Esophagus (tissue), 2 donors: ENCODE data around the gene ADPRS. TPM values are rescaled to one million over a fixed set of nuclear protein-coding genes. Genes with fewer than 3 reads are reported as not detected.

Experiments
- H3K27ac ChIP-seq, 2 donors: one replicate each; pipeline ENCODE4 v1.5.1; 2013; ENCODE audit warnings: low read depth in 2 of 2, mild to moderate bottlenecking in 2 of 2, inconsistent platforms in 1 of 2, low read length in 1 of 2, moderate library complexity in 1 of 2
- H3K27me3 ChIP-seq, 2 donors: one replicate each; pipeline ENCODE4 v1.6.1; 2013; ENCODE audit warnings: low read length in 2 of 2, control low read depth in 1 of 2, mild to moderate bottlenecking in 1 of 2; ENCODE audit not compliant: insufficient read depth in 2 of 2, control insufficient read depth in 1 of 2
- H3K36me3 ChIP-seq, 2 donors: one replicate each; pipeline ENCODE4 v1.6.1; 2013; ENCODE audit warnings: low read length in 1 of 2; ENCODE audit not compliant: control insufficient read depth in 2 of 2, insufficient read depth in 2 of 2
- H3K4me1 ChIP-seq, 2 donors: one replicate each; pipeline ENCODE4 v1.6.1; 2013; ENCODE audit warnings: low read length in 1 of 2; ENCODE audit not compliant: control insufficient read depth in 2 of 2, insufficient read depth in 2 of 2
- H3K4me3 ChIP-seq, 2 donors: one replicate each; pipeline ENCODE4 v1.5.1; 2013; ENCODE audit warnings: low read length in 2 of 2, mild to moderate bottlenecking in 2 of 2, low read depth in 1 of 2, moderate library complexity in 1 of 2
- H3K9me3 ChIP-seq, 2 donors: one replicate each; pipeline ENCODE4 v1.6.1; 2013; ENCODE audit warnings: mild to moderate bottlenecking in 2 of 2, low read depth in 1 of 2, low read length in 1 of 2, moderate library complexity in 1 of 2; ENCODE audit not compliant: control insufficient read depth in 2 of 2, insufficient read depth in 1 of 2
- WGBS, 2 donors: extraction: QIAGEN DNeasy Blood & Tissue Kit; methylation state at CpG; one replicate each; pipeline ENCODE4 v1.1.7; 2013; 5-methylcytosine and 5-hydroxymethylcytosine counted together
- polyA plus RNA-seq, 2 donors: library from polyadenylated mRNA; stranded (reverse); fragments of 200-250 nt; gene quantifications; one replicate each; pipeline ENCODE4 v1.2.3, GENCODE V29; 2013
- donor health status: healthy with polysubstance abuse.
- donor health status: Bipolar disorder and iron deficiency.

Gene ADPRS, protein sequence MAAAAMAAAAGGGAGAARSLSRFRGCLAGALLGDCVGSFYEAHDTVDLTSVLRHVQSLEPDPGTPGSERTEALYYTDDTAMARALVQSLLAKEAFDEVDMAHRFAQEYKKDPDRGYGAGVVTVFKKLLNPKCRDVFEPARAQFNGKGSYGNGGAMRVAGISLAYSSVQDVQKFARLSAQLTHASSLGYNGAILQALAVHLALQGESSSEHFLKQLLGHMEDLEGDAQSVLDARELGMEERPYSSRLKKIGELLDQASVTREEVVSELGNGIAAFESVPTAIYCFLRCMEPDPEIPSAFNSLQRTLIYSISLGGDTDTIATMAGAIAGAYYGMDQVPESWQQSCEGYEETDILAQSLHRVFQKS
- 10 to 100 TPM; 28.2 to 40.3 TPM for polyA plus RNA-seq

DNA sequence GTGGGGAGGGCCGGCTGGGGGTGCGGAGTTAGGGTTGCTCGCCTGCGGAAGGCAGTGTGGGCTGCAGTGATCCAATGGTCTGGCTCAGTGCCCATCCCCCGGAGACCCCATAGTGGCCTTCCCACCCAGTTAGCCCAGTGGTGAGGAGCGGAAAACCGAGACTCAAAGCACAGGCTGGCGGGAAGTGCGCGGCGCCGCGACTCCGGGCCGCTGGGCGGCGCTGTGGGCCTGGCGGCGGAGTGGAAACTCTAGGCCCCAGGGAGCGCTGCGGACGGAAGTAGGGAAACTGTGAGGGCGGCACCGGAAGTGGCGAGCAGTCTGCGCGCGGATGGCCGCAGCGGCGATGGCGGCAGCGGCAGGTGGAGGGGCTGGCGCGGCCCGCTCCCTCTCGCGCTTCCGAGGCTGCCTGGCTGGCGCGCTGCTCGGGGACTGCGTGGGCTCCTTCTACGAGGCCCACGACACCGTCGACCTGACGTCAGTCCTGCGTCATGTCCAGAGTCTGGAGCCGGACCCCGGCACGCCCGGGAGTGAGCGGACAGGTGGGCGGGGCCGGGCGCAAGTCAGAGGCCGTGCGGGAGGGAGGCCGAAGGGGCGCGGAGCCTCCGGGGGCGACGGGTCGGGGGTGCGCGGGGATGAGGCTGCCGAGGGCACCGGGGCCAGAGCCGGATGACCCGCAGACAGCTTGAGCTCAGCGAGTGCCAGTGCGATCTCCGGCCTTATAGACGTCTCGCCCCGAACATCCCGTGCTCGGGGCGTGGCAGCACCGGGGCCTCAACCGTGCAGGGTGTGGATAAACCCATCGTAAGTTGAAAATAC lies at the start of gene ADPRS:
ADPRS (plus strand) TSS at position 316 of the 816 bp plus-strand sequence; CDS start at position 329, 13 bp downstream.
- H3K4me1 ChIP-seq = peaks cover 0 to 13% of the 10 kb centered on the region in 2 donors
- H3K9me3 ChIP-seq = no peaks in the 10 kb centered on the region
- H3K4me3 ChIP-seq = peak within 1 kb of the TSS; percentile 63 to 95
- H3K36me3 ChIP-seq = peaks cover 6 to 26% of the 10 kb centered on the region in 2 donors
- 0 to 1% methylated on average over 64 to 84 of the region's 84 CpGs for WGBS, 2 donors
- H3K27me3 ChIP-seq = no peaks in the 10 kb centered on the region
- peak within 1 kb of the TSS; percentile 89 to 90 for H3K27ac ChIP-seq

DNA sequence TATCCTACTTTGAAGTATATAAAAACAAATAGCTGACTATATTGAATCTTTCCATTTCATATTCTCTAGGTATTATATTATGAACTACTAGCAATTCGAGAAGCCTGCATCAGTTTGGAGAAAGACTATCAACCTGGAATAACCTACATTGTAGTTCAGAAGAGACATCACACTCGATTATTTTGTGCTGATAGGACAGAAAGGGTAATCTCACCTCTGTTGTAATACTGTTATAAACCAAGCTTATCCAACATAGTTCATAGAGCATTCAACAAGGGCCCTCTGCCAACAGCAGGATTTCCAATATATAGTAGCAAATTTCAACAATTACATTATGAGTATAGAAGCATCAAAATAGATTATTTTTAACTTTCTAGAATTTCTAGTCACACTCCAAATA lies 48.5 kb upstream of the ADPRS start:
- Histone ChIP-seq H3K4me1 (no peaks in the 10 kb centered on the region), H3K27me3 (no peaks in the 10 kb centered on the region), H3K27ac (no peak overlapping the region), H3K36me3 (no peaks in the 10 kb centered on the region), H3K9me3 (no peaks in the 10 kb centered on the region), H3K4me3 (no peak overlapping the region)
- 84 to 85% methylated on average over 2 of the region's 2 CpGs for WGBS, 2 donors

DNA sequence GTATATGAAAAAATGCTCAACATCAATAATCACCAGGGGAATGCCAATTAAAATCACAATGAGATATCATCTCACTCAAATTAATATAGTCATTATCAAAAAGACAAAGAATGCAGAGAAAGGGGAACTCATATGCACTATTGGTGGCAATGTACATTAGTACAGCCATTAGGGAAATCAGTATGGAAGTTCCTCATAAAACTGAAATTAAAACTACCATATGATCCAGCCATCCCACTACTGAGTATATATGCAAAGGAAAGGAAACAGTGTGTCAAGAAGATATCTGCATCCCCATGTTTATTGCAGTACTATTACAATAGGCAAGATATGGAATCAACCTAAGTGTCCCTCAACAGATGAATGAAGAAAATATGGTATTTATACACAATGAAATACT lies 36.9 kb upstream of the ADPRS start:
- no peak overlapping the region for H3K27ac ChIP-seq
- no peak overlapping the region for H3K4me3 ChIP-seq
- no peaks in the 10 kb centered on the region for H3K36me3 ChIP-seq
- H3K9me3 ChIP-seq = no peaks in the 10 kb centered on the region
- H3K4me1 ChIP-seq = no peaks in the 10 kb centered on the region
- H3K27me3 ChIP-seq = no peaks in the 10 kb centered on the region

DNA sequence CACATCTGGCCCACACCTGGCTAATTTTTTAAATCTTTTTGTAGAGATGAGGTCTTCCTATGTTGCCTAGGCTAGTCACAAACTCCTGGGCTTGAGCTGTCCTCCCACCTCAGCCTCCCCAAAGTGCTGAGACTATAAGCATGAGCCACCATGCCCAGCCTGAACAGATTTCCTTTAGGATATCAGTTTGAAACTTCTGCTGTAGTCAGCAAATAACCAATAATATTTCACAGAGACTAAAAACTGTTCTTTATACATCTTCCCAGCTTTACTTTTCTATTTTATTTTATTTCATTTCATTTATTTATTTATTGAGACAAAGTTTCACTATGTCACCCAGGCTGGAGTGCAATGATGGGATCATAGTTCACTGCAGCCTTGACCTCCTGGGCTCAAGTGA lies 34.7 kb upstream of the ADPRS start:
- Histone ChIP-seq H3K4me3 (no peak overlapping the region), H3K36me3 (no peaks in the 10 kb centered on the region), H3K27me3 (no peaks in the 10 kb centered on the region), H3K27ac (no peak overlapping the region), H3K4me1 (no peaks in the 10 kb centered on the region), H3K9me3 (no peaks in the 10 kb centered on the region)

DNA sequence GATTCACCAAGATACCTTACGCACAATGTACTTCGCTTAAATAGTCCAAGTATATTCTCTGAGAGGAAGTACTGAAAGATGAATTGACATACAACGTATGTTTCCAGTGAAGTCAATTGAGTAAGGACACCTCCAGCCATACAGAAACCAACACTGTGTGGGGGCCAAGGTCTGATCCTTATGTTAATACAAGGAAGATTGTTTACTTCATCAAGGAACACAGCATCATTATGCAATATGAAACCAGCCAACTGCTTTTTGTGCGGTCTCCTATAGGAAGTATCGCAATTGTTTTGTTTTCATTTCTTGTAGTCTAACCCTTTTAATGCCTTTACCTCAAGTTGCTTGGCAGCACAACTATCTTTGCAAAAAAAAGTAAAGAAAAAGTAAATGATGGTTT lies 33.0 kb upstream of the ADPRS start:
- Histone ChIP-seq H3K9me3 (no peaks in the 10 kb centered on the region), H3K36me3 (no peaks in the 10 kb centered on the region), H3K27ac (no peak overlapping the region), H3K27me3 (no peaks in the 10 kb centered on the region), H3K4me1 (no peaks in the 10 kb centered on the region), H3K4me3 (no peak overlapping the region)
- WGBS, 2 donors = 87 to 88% methylated on average over 5 of the region's 5 CpGs

DNA sequence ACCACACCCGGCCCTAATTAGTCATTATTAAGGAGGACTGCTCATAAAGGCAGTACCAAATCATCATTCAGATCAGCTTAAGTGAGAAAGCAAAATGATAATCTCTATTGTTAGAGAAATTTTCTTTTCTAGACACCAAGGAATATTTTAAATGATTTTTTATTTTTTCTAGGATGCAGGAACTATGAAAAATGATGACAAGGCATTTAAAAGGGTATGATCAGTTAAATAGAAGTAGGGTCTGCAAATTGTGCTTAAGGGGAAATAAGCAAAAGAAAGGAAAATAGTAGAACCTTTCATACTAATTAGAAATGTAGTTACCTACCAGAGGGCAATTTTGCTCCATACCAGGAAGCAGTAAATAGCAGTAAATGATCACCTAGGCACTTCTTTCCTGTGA lies 26.4 kb upstream of the ADPRS start:
- Histone ChIP-seq H3K4me3 (no peak overlapping the region), H3K36me3 (no peaks in the 10 kb centered on the region), H3K27me3 (no peaks in the 10 kb centered on the region), H3K27ac (no peak overlapping the region), H3K4me1 (no peaks in the 10 kb centered on the region), H3K9me3 (no peaks in the 10 kb centered on the region)
- WGBS, 2 donors = 96 to 100% methylated on average over 1 of the region's 1 CpG

DNA sequence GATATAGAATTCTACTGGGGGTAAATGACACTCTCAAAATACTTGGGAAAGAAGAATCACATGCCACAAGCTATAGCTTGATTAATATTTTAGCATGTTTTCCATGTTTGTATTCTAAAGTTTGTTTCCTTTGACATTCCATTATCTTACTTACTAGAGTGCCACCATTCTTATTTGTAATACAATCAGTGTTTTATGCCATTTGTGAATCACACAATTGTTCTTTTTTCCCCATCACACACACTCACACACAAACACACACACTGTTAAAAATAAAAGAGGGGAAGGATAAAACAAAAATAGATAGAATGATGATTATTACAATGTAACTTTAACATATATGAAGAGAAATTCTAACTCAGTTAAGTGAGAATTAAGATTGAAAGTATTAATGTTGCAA lies 20.8 kb upstream of the ADPRS start:
- H3K36me3 ChIP-seq = no peaks in the 10 kb centered on the region
- no peaks in the 10 kb centered on the region for H3K9me3 ChIP-seq
- no peak overlapping the region for H3K4me3 ChIP-seq
- H3K27me3 ChIP-seq = no peaks in the 10 kb centered on the region
- H3K4me1 ChIP-seq = no peaks in the 10 kb centered on the region
- no peak overlapping the region for H3K27ac ChIP-seq

DNA sequence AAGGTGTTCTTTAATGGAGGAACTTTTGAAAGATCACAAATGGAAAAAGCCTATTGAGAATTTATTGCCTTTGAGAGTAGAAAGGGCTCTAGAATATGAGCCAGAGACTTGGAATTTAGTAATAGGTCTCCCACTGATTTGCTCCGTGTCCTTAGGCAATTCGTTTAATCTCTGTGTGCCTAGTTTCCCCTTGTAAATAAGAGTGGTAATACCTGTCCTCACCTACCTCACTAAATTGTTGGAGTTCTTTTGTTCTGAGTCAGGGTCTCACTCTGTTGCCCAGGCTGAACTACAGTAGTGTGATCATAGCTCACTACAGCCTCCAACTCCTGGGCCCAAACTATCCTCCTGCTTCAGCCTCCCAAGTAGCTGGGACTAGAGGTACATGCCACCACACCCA lies 19.8 kb upstream of the ADPRS start:
- Histone ChIP-seq H3K4me1 (no peaks in the 10 kb centered on the region), H3K4me3 (no peak overlapping the region), H3K27ac (no peak overlapping the region), H3K36me3 (no peaks in the 10 kb centered on the region), H3K9me3 (no peaks in the 10 kb centered on the region), H3K27me3 (no peaks in the 10 kb centered on the region)
- 76 to 90% methylated on average over 2 of the region's 2 CpGs for WGBS, 2 donors

DNA sequence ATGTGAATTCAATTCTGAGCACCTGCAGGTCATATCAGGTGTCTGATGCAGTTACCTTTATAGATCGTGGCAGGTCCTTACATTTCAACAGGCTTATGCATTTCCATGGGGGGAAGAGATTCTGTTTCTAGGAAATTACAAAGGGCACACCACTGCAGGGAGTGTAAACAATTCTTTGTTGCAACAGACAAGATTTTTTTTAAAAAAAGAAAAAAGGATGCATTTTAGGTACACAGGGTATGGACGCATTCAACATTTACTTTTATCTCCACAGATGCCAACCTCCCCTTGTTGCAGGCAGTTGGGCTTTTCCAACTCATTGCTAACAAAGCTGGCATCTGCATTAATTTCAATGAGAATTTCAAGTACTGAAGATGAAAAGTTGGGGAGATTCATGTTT lies 18.3 kb upstream of the ADPRS start:
- no peaks in the 10 kb centered on the region for H3K36me3 ChIP-seq
- no peaks in the 10 kb centered on the region for H3K9me3 ChIP-seq
- 68 to 73% methylated on average over 2 of the region's 2 CpGs for WGBS, 2 donors
- no peaks in the 10 kb centered on the region for H3K27me3 ChIP-seq
- no peak overlapping the region for H3K27ac ChIP-seq
- H3K4me3 ChIP-seq = no peak overlapping the region
- no peaks in the 10 kb centered on the region for H3K4me1 ChIP-seq
